Measurements from ENCODE around the gene GRHL1.

GRHL1 gene

GRCh38 chr2:10047616-10048500 is 96.4 kb downstream of the GRHL1 start:
- H3K27ac ChIP-seq: no peak overlapping the region
- TF ChIP-seq CTCF (conservative IDR thresholded peaks at IDR 0.05): no peak

GRCh38 chr2:10048501-10049171 is 97.1 kb downstream of the GRHL1 start:
- peak; percentile 70 for TF ChIP-seq CTCF (conservative IDR thresholded peaks at IDR 0.05)
- H3K27ac ChIP-seq: no peak overlapping the region

Measured in VCaP (cell line).